Liver (tissue), 9 donors: ENCODE results near the gene PSMG4. TPM values are rescaled to one million over a fixed set of nuclear protein-coding genes. Genes with fewer than 3 reads are reported as not detected.

Source experiments
- DNase-seq: peaks from one replicate; pipeline ENCODE4 v3.0.0-alpha.2; 2017; ENCODE audit warnings: low spot score
- H3K27ac ChIP-seq, 2 donors: one replicate each; pipeline ENCODE4 v1.7.0; 2013; ENCODE audit warnings: inconsistent platforms in 2 of 2, low read length in 2 of 2, control low read depth in 1 of 2, low read depth in 1 of 2, mild to moderate bottlenecking in 1 of 2
- H3K27me3 ChIP-seq, 4 donors: one replicate each; pipeline versions ENCODE4 v1.6.1 to v1.7.0; 2013; ENCODE audit warnings: low read length in 3 of 4, inconsistent platforms in 1 of 4, mild to moderate bottlenecking in 1 of 4, moderate library complexity in 1 of 4; ENCODE audit not compliant: control insufficient read depth in 4 of 4, insufficient read depth in 4 of 4
- H3K36me3 ChIP-seq, 4 donors: one replicate each; pipeline versions ENCODE4 v1.6.1 to v1.7.0; 2013; ENCODE audit warnings: low read length in 3 of 4, mild to moderate bottlenecking in 3 of 4, low read depth in 1 of 4, moderate library complexity in 1 of 4; ENCODE audit not compliant: control insufficient read depth in 4 of 4, insufficient read depth in 3 of 4
- H3K4me1 ChIP-seq, 4 donors: one replicate each; pipeline versions ENCODE4 v1.6.1 to v1.7.0; 2013; ENCODE audit warnings: low read length in 3 of 4, mild to moderate bottlenecking in 3 of 4, moderate library complexity in 1 of 4; ENCODE audit not compliant: control insufficient read depth in 4 of 4, insufficient read depth in 4 of 4
- H3K4me3 ChIP-seq, 3 donors: one replicate each; pipeline versions ENCODE4 v1.6.1 to v1.7.0; 2013; ENCODE audit warnings: low read length in 3 of 3, control low read depth in 1 of 3, low read depth in 1 of 3, mild to moderate bottlenecking in 1 of 3
- H3K9ac ChIP-seq, 2 donors: one replicate each; pipeline ENCODE4 v1.7.0; 2013; ENCODE audit warnings: low read length in 2 of 2, mild to moderate bottlenecking in 2 of 2, moderate library complexity in 2 of 2, control low read depth in 1 of 2, low read depth in 1 of 2
- H3K9me3 ChIP-seq, 4 donors: one replicate each; pipeline versions ENCODE4 v1.6.1 to v1.7.0; 2013; ENCODE audit warnings: low read length in 3 of 4; ENCODE audit not compliant: control insufficient read depth in 4 of 4
- ATF3 ChIP-seq: IDR thresholded peaks from 2 replicates; pipeline ENCODE4 v1.6.1; 2016; ENCODE audit warnings: antibody characterized with exemption
- CTCF ChIP-seq: fragments of 150-350 bp; IDR thresholded peaks from 2 replicates; pipeline ENCODE4 v1.5.1; 2017; ENCODE audit warnings: improper control_type of control experiment, low read depth, low read length; ENCODE audit not compliant: missing input control
- EGR1 ChIP-seq, 2 donors: IDR thresholded peaks; 2 replicates each; pipeline ENCODE4 v1.6.1; 2016 to 2018; ENCODE audit warnings: antibody characterized with exemption in 2 of 2, low read depth in 2 of 2
- FOXA1 ChIP-seq: IDR thresholded peaks from 2 replicates; pipeline ENCODE4 v1.6.1; 2016; ENCODE audit warnings: antibody characterized with exemption
- FOXA2 ChIP-seq: IDR thresholded peaks from 2 replicates; pipeline ENCODE4 v1.6.1; 2016; ENCODE audit warnings: antibody characterized with exemption
- GABPA ChIP-seq, 2 donors: IDR thresholded peaks in 1 of 2; conservative IDR thresholded peaks in 1 of 2; 2 replicates each; pipeline ENCODE4 v1.6.1; 2016; ENCODE audit warnings: antibody characterized with exemption in 2 of 2, mild to moderate bottlenecking in 1 of 2, moderate library complexity in 1 of 2
- HNF4A ChIP-seq, 2 donors: conservative IDR thresholded peaks; 2 replicates each; pipeline ENCODE4 v1.6.1; 2016; ENCODE audit warnings: antibody characterized with exemption in 2 of 2, mild to moderate bottlenecking in 2 of 2
- HNF4G ChIP-seq: IDR thresholded peaks from 2 replicates; pipeline ENCODE4 v1.6.1; 2016; ENCODE audit warnings: antibody characterized with exemption
- JUND ChIP-seq, 2 donors: IDR thresholded peaks; 2 replicates each; pipeline ENCODE4 v1.6.1; 2016; ENCODE audit warnings: antibody characterized with exemption in 2 of 2
- MAX ChIP-seq: IDR thresholded peaks from 2 replicates; pipeline ENCODE4 v1.6.1; 2016; ENCODE audit warnings: antibody characterized with exemption
- NR2F2 ChIP-seq: IDR thresholded peaks from 2 replicates; pipeline ENCODE4 v1.6.1; 2016; ENCODE audit warnings: antibody characterized with exemption
- RAD21 ChIP-seq, 2 donors: IDR thresholded peaks; 2 replicates each; pipeline ENCODE4 v1.6.1; 2016; ENCODE audit warnings: antibody characterized with exemption in 2 of 2, mild to moderate bottlenecking in 2 of 2
- REST ChIP-seq: IDR thresholded peaks from 2 replicates; pipeline ENCODE4 v1.6.1; 2016; ENCODE audit warnings: antibody characterized with exemption, mild to moderate bottlenecking
- RXRA ChIP-seq, 2 donors: IDR thresholded peaks; 2 replicates each; pipeline ENCODE4 v1.6.1; 2017 to 2018; ENCODE audit warnings: antibody characterized with exemption in 2 of 2, mild to moderate bottlenecking in 1 of 2
- SP1 ChIP-seq: IDR thresholded peaks from 2 replicates; pipeline ENCODE4 v1.6.1; 2018; ENCODE audit warnings: antibody characterized with exemption, mild to moderate bottlenecking
- TAF1 ChIP-seq: conservative IDR thresholded peaks from 2 replicates; pipeline ENCODE4 v1.6.1; 2016; ENCODE audit warnings: antibody characterized with exemption, mild to moderate bottlenecking
- YY1 ChIP-seq: IDR thresholded peaks from 2 replicates; pipeline ENCODE4 v1.6.1; 2016; ENCODE audit warnings: antibody characterized with exemption, mild to moderate bottlenecking
- ZBTB33 ChIP-seq: IDR thresholded peaks from 2 replicates; pipeline ENCODE4 v1.6.1; 2016; ENCODE audit warnings: antibody characterized with exemption
- WGBS: extraction: QIAGEN DNeasy Blood & Tissue Kit; methylation state at CpG from one replicate; pipeline ENCODE4 v1.1.7; 2013; 5-methylcytosine and 5-hydroxymethylcytosine counted together
- polyA plus RNA-seq, 2 donors: library from polyadenylated mRNA; stranded (reverse) in 1 of 2; unstranded in 1 of 2; fragments of 200-250 nt in 1 of 2; fragments of >200 nt in 1 of 2; fragmentation: Nextera tagmentation in 1 of 2; extraction: Ambion mirVana in 1 of 2; gene quantifications; one replicate each; pipeline versions ENCODE4 v1.2.1 to v1.2.3, GENCODE V29; 2013 to 2015
- total RNA-seq, 2 donors: library from RNA; depleted of rRNA; stranded (reverse); fragments of >200 nt; gene quantifications; one replicate each; pipeline ENCODE4 v1.2.3, GENCODE V29; 2014
- donor health status: healthy.
- donor health status: healthy.
- donor health status: healthy.
- donor health status: healthy.
- donor health status: healthy.

The PSMG4 gene
- total and polyA plus RNA-seq, 4 donors, result 10.7 to 28.5 (median 15.1) TPM

- Histone ChIP-seq H3K9me3 (no peaks in the 10 kb centered on the region), H3K9ac (no peak overlapping the region), H3K4me3 (no peak overlapping the region), H3K4me1 (peaks cover 10 to 49% (median 40%) of the 10 kb centered on the region in 4 donors), H3K36me3 (peaks cover 0 to 3% (median 1%) of the 10 kb centered on the region in 4 donors), H3K27me3 (no peaks in the 10 kb centered on the region), H3K27ac (no peak overlapping the region)
- TF ChIP-seq TAF1 (no peak), FOXA1 (no peak), RAD21 (IDR thresholded peaks at IDR 0.05) (no peak), RXRA (IDR thresholded peaks at IDR 0.05) (no peak), REST (no peak), FOXA2 (no peak), JUND (IDR thresholded peaks at IDR 0.05) (no peak), CTCF (no peak), MAX (no peak), EGR1 (IDR thresholded peaks at IDR 0.05; ENCODE audit: low read depth in 2 of 2) (no peak), HNF4A (conservative IDR thresholded peaks at IDR 0.05) (no peak), ZBTB33 (no peak), SP1 (no peak), GABPA (IDR thresholded peaks at IDR 0.05 in 1 of 2, conservative IDR thresholded peaks at IDR 0.05 in 1 of 2) (no peak), HNF4G (no peak), NR2F2 (no peak), ATF3 (no peak), YY1 (no peak)
- DNase-seq, result no peak
- 79% methylated on average over 17 of the region's 17 CpGs for WGBS
Observed at GRCh38 chr6:3260772-3261517, 2.2 kb downstream of the PSMG4 start.
